Caki2 (cell line): ENCODE results near the gene SH2D3A. TPM values are rescaled to one million over a fixed set of nuclear protein-coding genes. Genes with fewer than 3 reads are reported as not detected.
"Not testable (repeated sequence)": the region's sequence is repeated elsewhere in the genome, so short reads cannot be mapped to it uniquely, and the experiment has no call there.

Source experiments
- DNase-seq: peaks from one replicate; pipeline ENCODE4 v3.0.0-alpha.2; 2015; ENCODE audit warnings: low read depth
- in situ Hi-C: cut with HindIII; loops from 2 replicates; pipeline ENCODE4 v1.10.0; 2016; ENCODE audit warnings: low sequenced_read_pairs, low pct_unique_long_range_greater_than_20kb, mixed read lengths
- total RNA-seq: library from RNA; depleted of rRNA; stranded (reverse); fragments of >200 nt; shearing (Covaris generic); gene quantifications from 2 replicates; pipeline ENCODE4 v1.2.3, GENCODE V29; 2014; ENCODE audit warnings: low replicate concordance

Gene SH2D3A
- total RNA-seq, 1 experiment from 2014 or later: 12.9 TPM

DNA sequence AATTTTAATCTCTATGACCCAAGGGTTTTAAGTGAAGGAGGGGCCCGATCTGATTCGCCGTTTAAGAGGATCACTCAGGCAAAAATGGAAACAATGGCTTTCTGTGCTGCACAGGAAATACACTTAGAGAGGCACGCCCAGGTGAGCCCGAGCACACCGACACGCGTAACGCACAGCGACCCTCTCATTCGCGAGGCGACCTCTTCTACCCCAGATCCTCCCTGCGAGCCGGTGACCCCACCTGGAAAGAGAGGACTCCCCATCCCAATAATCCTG, 216 bp downstream of the SH2D3A start:
- in situ Hi-C loops: no loop called here
- DNase-seq: no peak

- in situ Hi-C loops: no loop called here
- DNase-seq: peak; percentile 14
These were observed 716 bp downstream of the SH2D3A start for GRCh38 chr19:6766357-6767080.

GRCh38 chr19:6765738-6766356, 1.4 kb downstream of the SH2D3A start:
- DNase-seq: peak; percentile 13
- in situ Hi-C loops: no loop called here

GRCh38 chr19:6762253-6762797, 4.9 kb downstream of the SH2D3A start:
- in situ Hi-C loops, DNase-seq: not testable (repeated sequence)

DNA sequence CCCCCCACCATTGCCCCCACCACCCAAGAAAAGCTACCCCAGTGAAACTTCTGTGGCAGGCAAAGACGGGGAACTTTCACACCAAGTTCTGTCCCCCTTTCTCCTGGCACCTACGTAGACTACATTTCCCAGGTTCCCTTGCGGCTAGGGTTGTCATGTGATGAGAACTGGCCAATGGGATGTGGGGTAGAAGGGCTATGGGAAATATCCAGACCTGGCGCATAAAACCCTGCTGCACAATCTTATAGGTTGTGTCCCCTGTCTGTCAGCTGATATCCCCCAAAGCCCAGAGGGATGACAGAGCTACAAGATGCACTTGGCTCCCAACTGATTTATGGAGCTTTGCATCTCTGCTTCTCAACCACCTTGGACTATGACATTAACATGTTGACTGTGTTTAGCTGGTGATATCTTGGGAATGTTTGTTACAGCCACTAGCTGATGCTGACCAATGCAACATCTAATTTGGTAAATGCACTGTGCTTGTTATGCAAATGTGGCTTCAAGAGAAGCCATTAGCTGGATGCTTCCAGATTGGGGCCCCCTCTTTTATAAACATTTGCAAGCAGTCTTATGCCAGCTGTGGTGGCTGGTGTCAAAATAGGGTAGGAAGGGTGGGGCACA, 6.1 kb downstream of the SH2D3A start:
- in situ Hi-C loops: no loop called here

GRCh38 chr19:6760606-6761005, 6.6 kb downstream of the SH2D3A start:
- DNase-seq: no peak
- in situ Hi-C loops: no loop called here

More for the DNA sequence above, 6.1 kb downstream of the SH2D3A start:
- no peak for DNase-seq

GRCh38 chr19:6754653-6755463, 12.4 kb downstream of the SH2D3A start:
- DNase-seq: no peak
- in situ Hi-C loops: no loop called here

- in situ Hi-C loops: no loop called here
- DNase-seq: no peak
These were observed 13.1 kb downstream of the SH2D3A start for GRCh38 chr19:6754136-6754535.

- peak; percentile 73 for DNase-seq
- in situ Hi-C loops: no loop called here
These were observed 13.8 kb downstream of the SH2D3A start for GRCh38 chr19:6753178-6754031.

- no peak for DNase-seq
- in situ Hi-C loops: no loop called here
These were observed 14.7 kb downstream of the SH2D3A start for GRCh38 chr19:6752256-6753177.

DNA sequence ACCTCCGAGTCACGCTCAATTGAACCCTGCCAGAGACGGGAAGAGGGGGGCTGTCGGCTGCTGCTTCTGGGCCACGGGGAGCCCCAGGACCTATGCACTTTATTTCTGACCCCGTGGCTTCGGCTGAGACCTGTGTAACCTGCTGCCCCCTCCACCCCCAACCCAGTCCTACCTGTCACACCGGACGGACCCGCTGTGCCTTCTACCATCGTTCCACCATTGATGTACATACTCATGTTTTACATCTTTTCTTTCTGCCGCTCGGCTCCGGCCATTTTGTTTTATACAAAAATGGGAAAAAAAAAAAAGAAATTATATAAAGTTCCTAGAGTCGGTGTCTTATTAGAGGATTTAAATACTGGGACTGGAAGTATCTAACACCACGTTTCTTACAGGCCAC, 16.0 kb downstream of the SH2D3A start:
- in situ Hi-C loops: no loop called here
- no peak for DNase-seq

DNA sequence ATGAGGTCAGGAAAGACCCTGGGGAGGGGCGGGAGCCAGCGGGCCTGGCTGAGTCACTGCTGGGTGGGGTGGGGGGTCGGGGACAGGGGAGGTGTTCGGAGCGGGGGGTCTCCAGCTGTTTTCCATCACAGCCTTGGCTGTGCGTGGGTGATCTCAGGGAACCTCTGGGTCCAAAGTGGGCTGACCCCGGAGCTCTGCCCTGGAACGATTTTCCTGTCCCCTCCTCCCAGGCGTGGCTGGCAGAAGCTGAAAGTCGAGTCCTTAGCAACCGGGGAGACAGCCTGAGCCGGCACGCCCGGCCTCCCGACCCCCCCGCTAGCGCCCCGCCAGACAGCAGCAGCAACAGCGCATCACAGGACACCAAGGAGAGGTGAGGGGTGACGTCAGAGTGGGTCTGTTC, 17.2 kb downstream of the SH2D3A start:
- DNase-seq: no peak
- in situ Hi-C loops: no loop called here

- in situ Hi-C loops, DNase-seq: not testable (repeated sequence)
These were observed 18.7 kb downstream of the SH2D3A start for GRCh38 chr19:6748543-6748942.

- in situ Hi-C loops: no loop called here
- no peak for DNase-seq
These were observed 21.3 kb downstream of the SH2D3A start for GRCh38 chr19:6745965-6746364.

- in situ Hi-C loops: no loop called here
These were observed 22.6 kb downstream of the SH2D3A start for GRCh38 chr19:6744381-6745301.

More at GRCh38 chr19:6744381-6745301, 22.6 kb downstream of the SH2D3A start:
- DNase-seq: peak; percentile 83
